Caco-2 (cell line): ENCODE results near the gene TMEM17. TPM values are rescaled to one million over a fixed set of nuclear protein-coding genes. Genes with fewer than 3 reads are reported as not detected.

Experiments used
- BruUV-seq: library from RNA; stranded (reverse); fragments of 400-500 nt; replicated peaks from 2 replicates; lab custom pipeline; 2021; lab: Mats Ljungman, UMichigan
- CTCF ChIA-PET: fragments of 300-600 bp; sonication (Branson Sonifier 250); formaldehyde crosslinking; loops from one replicate; lab custom pipeline; 2022; ENCODE audit warnings: antibody characterized with exemption; lab: Charles Lee
- POLR2A ChIA-PET: fragments of 300-600 bp; sonication (Branson Sonifier 250); formaldehyde crosslinking; loops from one replicate; lab custom pipeline; 2022; ENCODE audit warnings: antibody characterized with exemption; lab: Charles Lee
- DNase-seq, 2 experiments: peaks; one replicate each; pipeline versions ENCODE4 v3.0.0 to v3.0.0-alpha.2; 2020 to 2022
- H3K27me3 ChIP-seq: replicated peaks from 2 replicates; pipeline ENCODE4 v1.6.0; 2011; ENCODE audit warnings: low read length; ENCODE audit not compliant: control insufficient read depth, insufficient read depth
- H3K36me3 ChIP-seq: 2 replicates; pipeline ENCODE4 v1.5.1; 2011; ENCODE audit warnings: low read length; ENCODE audit not compliant: control insufficient read depth, insufficient read depth
- H3K4me1 ChIP-seq: fragments of 250-450 bp; sonication (Bioruptor Pico); 2 replicates; pipeline ENCODE4 v1.5.1; 2020; ENCODE audit warnings: mild to moderate bottlenecking
- H3K4me3 ChIP-seq: 2 replicates; pipeline ENCODE4 v1.5.1; 2011; ENCODE audit warnings: low read depth, mild to moderate bottlenecking, control low read depth, low read length
- H3K9me3 ChIP-seq: fragments of 250-450 bp; sonication (Bioruptor Pico); 2 replicates; pipeline ENCODE4 v1.5.1; 2020; ENCODE audit warnings: mild to moderate bottlenecking, moderate library complexity
- H3K27ac Mint-ChIP-seq: one replicate; pipeline ENCODE4 v1.8.0; 2022; ENCODE audit warnings: mixed read lengths; ENCODE audit not compliant: unreplicated experiment
- H3K27me3 Mint-ChIP-seq: one replicate; pipeline ENCODE4 v1.8.0; 2022; ENCODE audit warnings: mixed read lengths; ENCODE audit not compliant: insufficient read depth, unreplicated experiment
- H3K36me3 Mint-ChIP-seq: one replicate; pipeline ENCODE4 v1.8.0; 2022; ENCODE audit warnings: mild to moderate bottlenecking, mixed read lengths; ENCODE audit not compliant: insufficient read depth, unreplicated experiment
- H3K4me1 Mint-ChIP-seq: one replicate; pipeline ENCODE4 v1.8.0; 2022; ENCODE audit warnings: low read depth, mixed read lengths; ENCODE audit not compliant: unreplicated experiment
- H3K4me3 Mint-ChIP-seq: one replicate; pipeline ENCODE4 v1.8.0; 2022; ENCODE audit warnings: mild to moderate bottlenecking, moderate library complexity, mixed read lengths; ENCODE audit not compliant: unreplicated experiment
- H3K9me3 Mint-ChIP-seq: one replicate; pipeline ENCODE4 v1.8.0; 2022; ENCODE audit warnings: mixed read lengths; ENCODE audit not compliant: unreplicated experiment
- intact Hi-C: fragments of 100-400 bp; cut with micrococcal nuclease; formaldehyde crosslinking; loops from one replicate; pipeline ENCODE4 v1.10.0; 2022; ENCODE audit not compliant: unreplicated experiment
- total RNA-seq: library from RNA; stranded (reverse); gene quantifications from 2 replicates; pipeline ENCODE4 v1.2.3, GENCODE V29; 2022
- TF ChIP-seq, protein P1 (sequence below), 2 experiments: fragments of 200-600 bp in 1 of 2; IDR thresholded peaks; 1 replicate in 1 of 2; 2 replicates in 1 of 2; pipeline versions ENCODE4 v1.5.1 to v1.8.0; 2011 to 2022; ENCODE audit warnings: antibody characterized with exemption in 1 of 2, control low read depth in 1 of 2, inconsistent platforms in 1 of 2, low read depth in 1 of 2, low read length in 1 of 2, mild to moderate bottlenecking in 1 of 2, moderate library complexity in 1 of 2; ENCODE audit not compliant: insufficient read depth in 1 of 2, severe bottlenecking in 1 of 2, unreplicated experiment in 1 of 2

TMEM17 gene
- total RNA-seq, 1 experiment from 2014 or later: 3.3 TPM

DNA sequence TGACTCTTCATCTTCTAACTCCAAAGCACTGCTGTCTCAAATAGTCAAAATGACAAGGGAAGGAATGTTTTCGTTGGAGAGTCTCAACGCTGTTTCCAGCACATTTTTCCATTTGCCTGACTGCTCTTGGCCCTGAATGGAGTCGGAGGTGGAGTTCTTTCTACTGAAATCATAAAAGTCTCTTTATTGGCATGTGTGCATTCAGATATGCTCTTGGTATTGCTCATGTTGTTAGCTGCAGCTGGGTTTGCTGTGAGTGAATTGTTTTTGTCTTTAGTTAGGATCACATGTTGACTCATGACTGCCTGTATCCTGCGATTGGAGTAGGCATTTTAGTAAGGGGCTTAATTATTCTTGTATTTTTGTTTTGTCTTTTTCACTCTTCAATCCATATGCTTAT, 16.8 kb downstream of the TMEM17 start:
- H3K27me3 ChIP-seq: no peaks in the 10 kb centered on the region
- peaks cover 22% of the 10 kb centered on the region for H3K4me1 ChIP-seq
- intact Hi-C loops: no loop called here
- Mint-ChIP-seq H3K9me3 (no peaks in the 10 kb centered on the region), H3K36me3 (no peaks in the 10 kb centered on the region), H3K4me3 (no peak overlapping the region), H3K27ac (no peak overlapping the region), H3K27me3 (no peaks in the 10 kb centered on the region), H3K4me1 (peaks cover 25% of the 10 kb centered on the region)
- H3K9me3 ChIP-seq: no peaks in the 10 kb centered on the region
- TF ChIP-seq, protein P1, sequence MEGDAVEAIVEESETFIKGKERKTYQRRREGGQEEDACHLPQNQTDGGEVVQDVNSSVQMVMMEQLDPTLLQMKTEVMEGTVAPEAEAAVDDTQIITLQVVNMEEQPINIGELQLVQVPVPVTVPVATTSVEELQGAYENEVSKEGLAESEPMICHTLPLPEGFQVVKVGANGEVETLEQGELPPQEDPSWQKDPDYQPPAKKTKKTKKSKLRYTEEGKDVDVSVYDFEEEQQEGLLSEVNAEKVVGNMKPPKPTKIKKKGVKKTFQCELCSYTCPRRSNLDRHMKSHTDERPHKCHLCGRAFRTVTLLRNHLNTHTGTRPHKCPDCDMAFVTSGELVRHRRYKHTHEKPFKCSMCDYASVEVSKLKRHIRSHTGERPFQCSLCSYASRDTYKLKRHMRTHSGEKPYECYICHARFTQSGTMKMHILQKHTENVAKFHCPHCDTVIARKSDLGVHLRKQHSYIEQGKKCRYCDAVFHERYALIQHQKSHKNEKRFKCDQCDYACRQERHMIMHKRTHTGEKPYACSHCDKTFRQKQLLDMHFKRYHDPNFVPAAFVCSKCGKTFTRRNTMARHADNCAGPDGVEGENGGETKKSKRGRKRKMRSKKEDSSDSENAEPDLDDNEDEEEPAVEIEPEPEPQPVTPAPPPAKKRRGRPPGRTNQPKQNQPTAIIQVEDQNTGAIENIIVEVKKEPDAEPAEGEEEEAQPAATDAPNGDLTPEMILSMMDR (IDR thresholded peaks at IDR 0.05; ENCODE audit: insufficient read depth in 1 of 2, low read depth in 1 of 2, low read length in 1 of 2, severe bottlenecking in 1 of 2, unreplicated experiment in 1 of 2): no peak
- ChIA-PET CTCF (no interaction called here), POLR2A (no interaction called here)
- DNase-seq: no peak
- no peaks in the 10 kb centered on the region for H3K36me3 ChIP-seq
- no TSS peak for BruUV-seq
- H3K4me3 ChIP-seq: no peak overlapping the region

DNA sequence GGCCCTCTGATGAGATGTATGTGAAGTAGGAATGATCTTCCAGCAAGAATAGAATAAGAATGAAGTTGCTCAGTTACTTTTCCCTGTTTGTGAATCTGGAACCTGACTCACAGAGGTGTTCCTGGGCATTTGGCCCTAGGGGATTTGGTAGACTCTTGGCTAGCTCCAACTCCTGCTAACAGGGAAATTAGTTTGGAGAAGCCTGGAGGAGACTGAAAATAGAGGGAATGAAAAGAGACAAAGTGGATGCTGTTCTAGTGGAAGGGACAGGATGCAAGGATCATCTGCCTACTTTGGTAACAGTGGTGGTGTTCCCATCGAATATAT, 19.6 kb downstream of the TMEM17 start:
- ChIA-PET CTCF (no interaction called here), POLR2A (interaction anchor here (0.6 kb wide), 1 partner anchor 84 kb away, joined by 3 read pairs; no protein-coding TSS in a partner anchor)
- Histone ChIP-seq H3K4me1 (peaks cover 15% of the 10 kb centered on the region), H3K27me3 (no peaks in the 10 kb centered on the region), H3K9me3 (no peaks in the 10 kb centered on the region), H3K36me3 (no peaks in the 10 kb centered on the region), H3K4me3 (no peak overlapping the region)
- TF ChIP-seq, protein P1 (IDR thresholded peaks at IDR 0.05; ENCODE audit: insufficient read depth in 1 of 2, low read depth in 1 of 2, low read length in 1 of 2, severe bottlenecking in 1 of 2, unreplicated experiment in 1 of 2): no peak
- no TSS peak for BruUV-seq
- no peaks in the 10 kb centered on the region for H3K9me3 Mint-ChIP-seq
- peaks cover 16% of the 10 kb centered on the region for H3K4me1 Mint-ChIP-seq
- peak overlapping the region; percentile 60 for H3K27ac Mint-ChIP-seq
- intact Hi-C loops: loop anchor here (2.0 kb wide), 1 partner anchor 18 kb away; no protein-coding TSS in a partner anchor
- no peaks in the 10 kb centered on the region for H3K36me3 Mint-ChIP-seq
- no peaks in the 10 kb centered on the region for H3K27me3 Mint-ChIP-seq
- DNase-seq: no peak
- no peak overlapping the region for H3K4me3 Mint-ChIP-seq

DNA sequence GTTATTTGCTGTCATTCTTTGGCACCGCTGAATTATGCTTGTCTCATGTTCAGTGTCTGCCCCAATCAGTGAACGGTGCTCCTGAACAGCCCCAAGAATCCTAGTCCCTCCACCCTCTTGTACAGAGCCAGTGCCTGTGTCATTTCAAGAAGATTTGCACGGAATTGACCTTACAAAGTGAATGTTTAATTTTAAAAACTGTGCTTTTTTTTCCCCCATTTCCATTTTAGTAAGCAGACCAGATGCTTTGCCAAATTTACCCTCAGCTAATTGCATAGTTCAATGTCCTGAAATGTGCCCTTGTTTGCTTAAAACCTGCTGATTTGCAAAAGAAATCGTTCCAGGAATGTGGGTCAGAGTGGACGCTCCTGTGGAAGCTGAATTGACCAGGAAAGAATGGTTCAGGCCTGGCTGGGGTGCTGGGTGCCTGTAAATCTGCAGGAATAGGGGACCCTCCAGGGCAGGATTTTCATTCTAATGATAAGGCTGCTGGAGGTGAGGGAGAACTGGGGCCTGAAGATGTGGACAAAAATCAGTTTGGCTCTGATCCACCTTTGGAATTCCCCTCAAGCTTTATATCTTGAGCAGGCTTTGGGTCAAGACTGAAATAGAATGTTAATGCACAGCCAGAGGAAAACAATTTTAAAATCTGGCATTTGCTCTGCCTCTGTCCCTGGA, 20.1 kb downstream of the TMEM17 start:
- no peak for DNase-seq
- no TSS peak for BruUV-seq
- ChIA-PET CTCF (no interaction called here), POLR2A (interaction anchor here (0.6 kb wide), 1 partner anchor 84 kb away, joined by 3 read pairs; no protein-coding TSS in a partner anchor)
- TF ChIP-seq, protein P1 (IDR thresholded peaks at IDR 0.05; ENCODE audit: insufficient read depth in 1 of 2, low read depth in 1 of 2, low read length in 1 of 2, severe bottlenecking in 1 of 2, unreplicated experiment in 1 of 2): no peak
- intact Hi-C loops: loop anchor here (2.0 kb wide), 1 partner anchor 19 kb away; no protein-coding TSS in a partner anchor
- Mint-ChIP-seq H3K9me3 (no peaks in the 10 kb centered on the region), H3K27me3 (no peaks in the 10 kb centered on the region), H3K27ac (peak overlapping the region; percentile 60), H3K4me1 (peaks cover 16% of the 10 kb centered on the region), H3K36me3 (no peaks in the 10 kb centered on the region), H3K4me3 (no peak overlapping the region)
- Histone ChIP-seq H3K9me3 (no peaks in the 10 kb centered on the region), H3K4me1 (peaks cover 15% of the 10 kb centered on the region), H3K27me3 (no peaks in the 10 kb centered on the region), H3K36me3 (no peaks in the 10 kb centered on the region), H3K4me3 (no peak overlapping the region)
